LNCaP clone FGC (cell line): ENCODE data around the gene WDR5.
"Not testable (repeated sequence)": the region's sequence is repeated elsewhere in the genome, so short reads cannot be mapped to it uniquely, and the experiment has no call there.

ENCODE experiments used
- DNase-seq: peaks from one replicate; pipeline ENCODE4 v3.0.0-alpha.2; 2011; ENCODE audit warnings: low read depth
- H3K4me3 ChIP-seq: 2 replicates; pipeline ENCODE4 v1.5.1; 2011; ENCODE audit warnings: mild to moderate bottlenecking, low read depth, low read length, control low read depth
- CTCF ChIP-seq: IDR thresholded peaks from 2 replicates; pipeline ENCODE4 v1.5.1; 2012; ENCODE audit warnings: mild to moderate bottlenecking; ENCODE audit not compliant: control insufficient read depth, insufficient read depth; ENCODE audit errors: extremely low read depth

Gene WDR5

GRCh38 chr9:134103391-134103998 lies 32.4 kb upstream of the WDR5 start:
- no peak for DNase-seq
- no peak overlapping the region for H3K4me3 ChIP-seq
- no peak for TF ChIP-seq CTCF

- H3K4me3 ChIP-seq = no peak overlapping the region
- no peak for TF ChIP-seq CTCF
- no peak for DNase-seq
Observed at GRCh38 chr9:134111064-134111463, 24.8 kb upstream of the WDR5 start.

- no peak for TF ChIP-seq CTCF
- no peak for DNase-seq
- no peak overlapping the region for H3K4me3 ChIP-seq
Observed at GRCh38 chr9:134112561-134112960, 23.3 kb upstream of the WDR5 start.

- not testable (repeated sequence) for H3K4me3 ChIP-seq, DNase-seq
Observed at GRCh38 chr9:134118972-134119371, 16.9 kb upstream of the WDR5 start.

- no peak overlapping the region for H3K4me3 ChIP-seq
- DNase-seq = no peak
- no peak for TF ChIP-seq CTCF
Observed at GRCh38 chr9:134123764-134124128, 12.1 kb upstream of the WDR5 start.

GRCh38 chr9:134125413-134126095 lies 10.3 kb upstream of the WDR5 start:
- no peak for DNase-seq
- no peak overlapping the region for H3K4me3 ChIP-seq
- no peak for TF ChIP-seq CTCF

- no peak for DNase-seq
- no peak overlapping the region for H3K4me3 ChIP-seq
- TF ChIP-seq CTCF = no peak
Observed at GRCh38 chr9:134126373-134126772, 9.5 kb upstream of the WDR5 start.
